GM18867 (cell line): Measurements from ENCODE around the gene IVNS1ABP.

Experiments used
- ATAC-seq: cut with Tn5 transposase; IDR thresholded peaks from one replicate; pipeline ENCODE4 v1.9.1; 2021; ENCODE audit warnings: mild to moderate bottlenecking, moderate library complexity; ENCODE audit not compliant: unreplicated experiment

IVNS1ABP gene

GRCh38 chr1:185317034-185317885 lies at the start of gene IVNS1ABP:
TSS of gene IVNS1ABP (minus strand) at chr1:185317243. CDS start at chr1:185309493, 7,750 bp downstream.
- peak; percentile 72 for ATAC-seq

- ATAC-seq: no peak
Observed at GRCh38 chr1:185365951-185366350, 48.9 kb upstream of the IVNS1ABP start.

GRCh38 chr1:185364528-185364927 lies 47.5 kb upstream of the IVNS1ABP start:
- peak; percentile 80 for ATAC-seq

GRCh38 chr1:185363205-185363604 lies 46.2 kb upstream of the IVNS1ABP start:
- no peak for ATAC-seq

GRCh38 chr1:185360714-185361113 lies 43.7 kb upstream of the IVNS1ABP start:
- ATAC-seq: no peak

GRCh38 chr1:185358957-185359356 lies 41.9 kb upstream of the IVNS1ABP start:
- no peak for ATAC-seq

- ATAC-seq: no peak
Observed at GRCh38 chr1:185355947-185356346, 38.9 kb upstream of the IVNS1ABP start.

- no peak for ATAC-seq
Observed at GRCh38 chr1:185353124-185353523, 36.1 kb upstream of the IVNS1ABP start.

GRCh38 chr1:185351734-185352466 lies 34.9 kb upstream of the IVNS1ABP start:
- ATAC-seq: no peak

- ATAC-seq: no peak
Observed at GRCh38 chr1:185350027-185350442, 33.0 kb upstream of the IVNS1ABP start.

- no peak for ATAC-seq
Observed at GRCh38 chr1:185349556-185349955, 32.5 kb upstream of the IVNS1ABP start.

GRCh38 chr1:185348985-185349384 lies 31.9 kb upstream of the IVNS1ABP start:
- no peak for ATAC-seq

- ATAC-seq: no peak
Observed at GRCh38 chr1:185348296-185348695, 31.3 kb upstream of the IVNS1ABP start.

GRCh38 chr1:185345913-185346720 lies 29.1 kb upstream of the IVNS1ABP start:
- peak; percentile 43 for ATAC-seq

- ATAC-seq: no peak
Observed at GRCh38 chr1:185343306-185343705, 26.3 kb upstream of the IVNS1ABP start.

GRCh38 chr1:185342672-185343259 lies 25.7 kb upstream of the IVNS1ABP start:
- no peak for ATAC-seq

- no peak for ATAC-seq
Observed at GRCh38 chr1:185342017-185342416, 25.0 kb upstream of the IVNS1ABP start.

GRCh38 chr1:185341196-185341781 lies 24.2 kb upstream of the IVNS1ABP start:
- no peak for ATAC-seq

GRCh38 chr1:185338719-185339622 lies 21.9 kb upstream of the IVNS1ABP start:
- peak; percentile 98 for ATAC-seq
